Suprapubic skin (tissue), 4 donors: Measurements from ENCODE around the gene ARAP2. TPM values are rescaled to one million over a fixed set of nuclear protein-coding genes. Genes with fewer than 3 reads are reported as not detected.

Source experiments
- DNase-seq, 2 donors: peaks; one replicate each; pipeline ENCODE4 v3.0.0-alpha.2; 2019; ENCODE audit warnings: low spot score in 2 of 2
- H3K27ac ChIP-seq: fragments of 200-600 bp; sonication (generic); one replicate; pipeline ENCODE4 v1.5.1; 2019
- H3K27me3 ChIP-seq: fragments of 200-600 bp; sonication (generic); one replicate; pipeline ENCODE4 v1.5.1; 2019
- H3K36me3 ChIP-seq: fragments of 200-600 bp; sonication (generic); one replicate; pipeline ENCODE4 v1.5.1; 2019
- H3K4me1 ChIP-seq: fragments of 200-600 bp; sonication (generic); one replicate; pipeline ENCODE4 v1.5.1; 2019
- H3K4me3 ChIP-seq: fragments of 200-600 bp; sonication (generic); one replicate; pipeline ENCODE4 v1.5.1; 2019; ENCODE audit warnings: mild to moderate bottlenecking
- H3K9me3 ChIP-seq: fragments of 200-600 bp; sonication (generic); one replicate; pipeline ENCODE4 v1.5.1; 2019
- EP300 ChIP-seq: sonication (generic); formaldehyde crosslinking; IDR thresholded peaks from one replicate; pipeline ENCODE4 v1.6.1; 2017; ENCODE audit warnings: antibody characterized with exemption
- POLR2A ChIP-seq, 2 donors: fragments of 450-650 bp; IDR thresholded peaks; one replicate each; pipeline ENCODE4 v1.6.1; 2017; ENCODE audit warnings: antibody characterized with exemption in 2 of 2, mild to moderate bottlenecking in 2 of 2, moderate library complexity in 2 of 2
- POLR2AphosphoS5 ChIP-seq, 3 donors: sonication (generic); formaldehyde crosslinking; IDR thresholded peaks; one replicate each; pipeline ENCODE4 v1.6.1; 2017; ENCODE audit warnings: antibody characterized with exemption in 3 of 3
- WGBS: methylation state at CpG from one replicate; pipeline ENCODE4 v1.1.5; 2018; 5-methylcytosine and 5-hydroxymethylcytosine counted together
- total RNA-seq, 4 donors: library from RNA; depleted of rRNA; stranded (reverse); fragments of >200 nt; gene quantifications; one replicate each; pipeline ENCODE4 v1.1.0, GENCODE V29; 2016
- TF ChIP-seq, protein P1 (sequence below), 2 donors: fragments of 200-600 bp in 1 of 2; fragments of 450-650 bp in 1 of 2; sonication (generic) in 1 of 2; IDR thresholded peaks; one replicate each; pipeline ENCODE4 v1.5.1; 2016 to 2019; ENCODE audit warnings: antibody characterized with exemption in 2 of 2, mild to moderate bottlenecking in 1 of 2, moderate library complexity in 1 of 2

ARAP2 gene
- total RNA-seq, 4 donors from 2014 or later = 88.2 to 203 (median 117) TPM

- H3K4me3 ChIP-seq = no peak overlapping the region
- TF ChIP-seq POLR2AphosphoS5 (IDR thresholded peaks at IDR 0.05) (no peak), POLR2A (IDR thresholded peaks at IDR 0.05) (no peak)
- H3K36me3 ChIP-seq = no peaks in the 10 kb centered on the region
- H3K27ac ChIP-seq = no peak overlapping the region
- H3K4me1 ChIP-seq = no peaks in the 10 kb centered on the region
- H3K9me3 ChIP-seq = no peaks in the 10 kb centered on the region
- WGBS = 69% methylated on average over 2 of the region's 2 CpGs
- no peaks in the 10 kb centered on the region for H3K27me3 ChIP-seq
- no peak for DNase-seq
These were observed 11.3 kb upstream of the ARAP2 start for GRCh38 chr4:36255577-36255976.

- H3K4me1 ChIP-seq = no peaks in the 10 kb centered on the region
- H3K9me3 ChIP-seq = no peaks in the 10 kb centered on the region
- no peak for TF ChIP-seq POLR2A (IDR thresholded peaks at IDR 0.05)
- no peak for TF ChIP-seq POLR2AphosphoS5 (IDR thresholded peaks at IDR 0.05)
- TF ChIP-seq, protein P1, sequence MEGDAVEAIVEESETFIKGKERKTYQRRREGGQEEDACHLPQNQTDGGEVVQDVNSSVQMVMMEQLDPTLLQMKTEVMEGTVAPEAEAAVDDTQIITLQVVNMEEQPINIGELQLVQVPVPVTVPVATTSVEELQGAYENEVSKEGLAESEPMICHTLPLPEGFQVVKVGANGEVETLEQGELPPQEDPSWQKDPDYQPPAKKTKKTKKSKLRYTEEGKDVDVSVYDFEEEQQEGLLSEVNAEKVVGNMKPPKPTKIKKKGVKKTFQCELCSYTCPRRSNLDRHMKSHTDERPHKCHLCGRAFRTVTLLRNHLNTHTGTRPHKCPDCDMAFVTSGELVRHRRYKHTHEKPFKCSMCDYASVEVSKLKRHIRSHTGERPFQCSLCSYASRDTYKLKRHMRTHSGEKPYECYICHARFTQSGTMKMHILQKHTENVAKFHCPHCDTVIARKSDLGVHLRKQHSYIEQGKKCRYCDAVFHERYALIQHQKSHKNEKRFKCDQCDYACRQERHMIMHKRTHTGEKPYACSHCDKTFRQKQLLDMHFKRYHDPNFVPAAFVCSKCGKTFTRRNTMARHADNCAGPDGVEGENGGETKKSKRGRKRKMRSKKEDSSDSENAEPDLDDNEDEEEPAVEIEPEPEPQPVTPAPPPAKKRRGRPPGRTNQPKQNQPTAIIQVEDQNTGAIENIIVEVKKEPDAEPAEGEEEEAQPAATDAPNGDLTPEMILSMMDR (IDR thresholded peaks at IDR 0.05) = no peak
- TF ChIP-seq EP300 = no peak
These were observed 10.1 kb upstream of the ARAP2 start for GRCh38 chr4:36254371-36254770.

GRCh38 chr4:36251983-36252382 lies 7.7 kb upstream of the ARAP2 start:
- no peaks in the 10 kb centered on the region for H3K9me3 ChIP-seq
- TF ChIP-seq EP300 = no peak
- no peak for TF ChIP-seq POLR2AphosphoS5 (IDR thresholded peaks at IDR 0.05)
- TF ChIP-seq, protein P1 (IDR thresholded peaks at IDR 0.05) = no peak
- no peak for TF ChIP-seq POLR2A (IDR thresholded peaks at IDR 0.05)
- no peaks in the 10 kb centered on the region for H3K4me1 ChIP-seq
- H3K27ac ChIP-seq = no peak overlapping the region
- no peaks in the 10 kb centered on the region for H3K36me3 ChIP-seq
- 86% methylated on average over 2 of the region's 2 CpGs for WGBS
- H3K27me3 ChIP-seq = no peaks in the 10 kb centered on the region
- H3K4me3 ChIP-seq = no peak overlapping the region
- DNase-seq = no peak

More at GRCh38 chr4:36254371-36254770, 10.1 kb upstream of the ARAP2 start:
- H3K36me3 ChIP-seq = no peaks in the 10 kb centered on the region
- no peak overlapping the region for H3K27ac ChIP-seq
- H3K27me3 ChIP-seq = no peaks in the 10 kb centered on the region
- 77% methylated on average over 2 of the region's 2 CpGs for WGBS
- DNase-seq = no peak
- no peak overlapping the region for H3K4me3 ChIP-seq

DNA sequence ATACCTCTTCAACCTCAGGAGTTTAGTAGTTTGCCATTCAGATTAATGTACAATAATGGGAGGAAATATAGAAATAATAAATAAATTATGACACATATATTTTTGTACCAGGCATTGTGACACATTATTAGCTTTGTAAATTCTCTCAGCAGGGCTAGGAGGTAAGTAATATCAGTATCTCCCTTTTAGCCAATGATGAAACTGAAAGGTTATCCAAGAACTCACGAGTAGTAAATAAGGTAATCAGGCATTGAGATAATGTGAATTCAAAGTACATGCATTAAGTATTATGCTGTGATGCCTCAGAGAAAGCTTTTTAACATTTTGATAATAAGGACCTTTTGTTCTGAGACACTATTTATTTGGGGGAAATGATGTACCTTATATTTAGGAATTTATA lies 5.3 kb upstream of the ARAP2 start:
- TF ChIP-seq POLR2AphosphoS5 (IDR thresholded peaks at IDR 0.05) (no peak), POLR2A (IDR thresholded peaks at IDR 0.05) (no peak), EP300 (no peak)
- TF ChIP-seq, protein P1 (IDR thresholded peaks at IDR 0.05) = no peak
- Histone ChIP-seq H3K4me1 (peaks cover 11% of the 10 kb centered on the region), H3K36me3 (no peaks in the 10 kb centered on the region), H3K9me3 (no peaks in the 10 kb centered on the region), H3K27me3 (no peaks in the 10 kb centered on the region), H3K27ac (no peak overlapping the region), H3K4me3 (no peak overlapping the region)
- 73% methylated on average over 1 of the region's 1 CpG for WGBS
- no peak for DNase-seq

- TF ChIP-seq POLR2AphosphoS5 (IDR thresholded peaks at IDR 0.05) (no peak), EP300 (no peak), POLR2A (IDR thresholded peaks at IDR 0.05) (no peak)
- TF ChIP-seq, protein P1 (IDR thresholded peaks at IDR 0.05) = no peak
- WGBS = 3% methylated on average over 18 of the region's 38 CpGs
- peak; percentile 73 to 79 for DNase-seq
These were observed 708 bp downstream of the ARAP2 start for GRCh38 chr4:36243355-36244256.

More at GRCh38 chr4:36243355-36244256, 708 bp downstream of the ARAP2 start:
- H3K27ac ChIP-seq = peak overlapping the region; percentile 98
- H3K36me3 ChIP-seq = no peaks in the 10 kb centered on the region
- peaks cover 20% of the 10 kb centered on the region for H3K4me1 ChIP-seq
- H3K9me3 ChIP-seq = no peaks in the 10 kb centered on the region
- no peaks in the 10 kb centered on the region for H3K27me3 ChIP-seq
- H3K4me3 ChIP-seq = peak overlapping the region; percentile 87
